Chondrocyte (in vitro differentiated cells): ENCODE results near the gene MISP. TPM values are rescaled to one million over a fixed set of nuclear protein-coding genes. Genes with fewer than 3 reads are reported as not detected.

Experiments used
- DNase-seq: peaks from one replicate; pipeline ENCODE4 v3.0.0; 2021; ENCODE audit warnings: mixed read lengths, low spot score
- H3K27ac Mint-ChIP-seq: one replicate; pipeline ENCODE4 v1.8.0; 2021; ENCODE audit warnings: mild to moderate bottlenecking, moderate library complexity, mixed read lengths; ENCODE audit not compliant: unreplicated experiment
- H3K27me3 Mint-ChIP-seq: 2 replicates; pipeline ENCODE4 v1.8.0; 2021; ENCODE audit warnings: low read depth, mixed read lengths
- H3K36me3 Mint-ChIP-seq: 2 replicates; pipeline ENCODE4 v1.8.0; 2021; ENCODE audit warnings: low read depth, mixed read lengths
- H3K4me1 Mint-ChIP-seq: 2 replicates; pipeline ENCODE4 v1.8.0; 2021; ENCODE audit warnings: low read depth, mild to moderate bottlenecking, mixed read lengths
- H3K4me3 Mint-ChIP-seq: one replicate; pipeline ENCODE4 v1.8.0; 2021; ENCODE audit warnings: mild to moderate bottlenecking, moderate library complexity, mixed read lengths; ENCODE audit not compliant: unreplicated experiment
- H3K9me3 Mint-ChIP-seq: 2 replicates; pipeline ENCODE4 v1.8.0; 2021; ENCODE audit warnings: low read depth, mixed read lengths
- total RNA-seq: library from RNA; stranded (reverse); gene quantifications from 3 replicates; pipeline ENCODE4 v1.2.1, GENCODE V29; 2021
- TF ChIP-seq, protein P1 (sequence below): fragments of 200-600 bp; sonication (generic); IDR thresholded peaks from 2 replicates; pipeline ENCODE4 v1.5.0; 2021; ENCODE audit warnings: antibody characterized with exemption, mild to moderate bottlenecking, moderate library complexity

MISP gene
- total RNA-seq, 1 donor from 2014 or later = 1.5 TPM

DNA sequence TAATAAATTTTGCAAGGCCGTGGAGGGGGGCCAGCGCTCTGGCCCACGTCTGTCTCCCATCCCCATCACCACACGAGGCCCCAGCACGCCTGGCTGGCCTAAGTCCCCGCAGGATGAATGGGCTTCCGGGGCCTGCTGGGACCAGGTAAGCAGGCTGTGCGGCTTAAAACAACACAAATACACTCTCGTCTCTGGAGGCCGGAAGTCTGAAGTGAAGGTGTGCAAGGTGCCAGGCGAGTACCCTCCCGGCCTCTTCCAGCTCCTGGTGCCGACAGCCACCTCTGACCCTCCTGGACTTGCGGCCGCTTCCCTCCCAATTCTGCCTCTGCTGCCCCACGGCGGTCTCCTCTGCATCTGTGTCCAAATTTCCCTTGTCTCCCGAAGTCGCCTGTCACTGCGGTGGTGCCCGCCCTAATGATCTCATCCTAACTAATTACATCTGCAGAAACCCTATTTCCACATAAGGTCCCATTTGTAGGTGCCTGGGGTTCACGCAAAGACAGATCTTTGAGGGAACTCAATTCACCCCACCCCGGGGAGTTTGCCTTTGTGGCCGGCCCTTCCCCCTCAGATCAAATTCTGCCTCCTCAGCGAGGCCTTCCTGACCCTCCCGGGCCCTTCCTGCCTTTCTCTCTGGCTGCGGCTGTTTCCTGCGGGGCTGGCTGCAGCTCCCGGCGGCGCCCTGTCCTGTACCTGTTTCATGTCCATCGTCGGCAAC, 38.2 kb downstream of the MISP start:
- peak overlapping the region; percentile 78 for H3K27ac Mint-ChIP-seq
- H3K36me3 Mint-ChIP-seq = no peaks in the 10 kb centered on the region
- H3K27me3 Mint-ChIP-seq = no peaks in the 10 kb centered on the region
- H3K9me3 Mint-ChIP-seq = no peaks in the 10 kb centered on the region
- TF ChIP-seq, protein P1, sequence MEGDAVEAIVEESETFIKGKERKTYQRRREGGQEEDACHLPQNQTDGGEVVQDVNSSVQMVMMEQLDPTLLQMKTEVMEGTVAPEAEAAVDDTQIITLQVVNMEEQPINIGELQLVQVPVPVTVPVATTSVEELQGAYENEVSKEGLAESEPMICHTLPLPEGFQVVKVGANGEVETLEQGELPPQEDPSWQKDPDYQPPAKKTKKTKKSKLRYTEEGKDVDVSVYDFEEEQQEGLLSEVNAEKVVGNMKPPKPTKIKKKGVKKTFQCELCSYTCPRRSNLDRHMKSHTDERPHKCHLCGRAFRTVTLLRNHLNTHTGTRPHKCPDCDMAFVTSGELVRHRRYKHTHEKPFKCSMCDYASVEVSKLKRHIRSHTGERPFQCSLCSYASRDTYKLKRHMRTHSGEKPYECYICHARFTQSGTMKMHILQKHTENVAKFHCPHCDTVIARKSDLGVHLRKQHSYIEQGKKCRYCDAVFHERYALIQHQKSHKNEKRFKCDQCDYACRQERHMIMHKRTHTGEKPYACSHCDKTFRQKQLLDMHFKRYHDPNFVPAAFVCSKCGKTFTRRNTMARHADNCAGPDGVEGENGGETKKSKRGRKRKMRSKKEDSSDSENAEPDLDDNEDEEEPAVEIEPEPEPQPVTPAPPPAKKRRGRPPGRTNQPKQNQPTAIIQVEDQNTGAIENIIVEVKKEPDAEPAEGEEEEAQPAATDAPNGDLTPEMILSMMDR = peak; percentile 41
- peak overlapping the region; percentile 41 for H3K4me3 Mint-ChIP-seq
- no peak for DNase-seq
- H3K4me1 Mint-ChIP-seq = peaks cover 28% of the 10 kb centered on the region

DNA sequence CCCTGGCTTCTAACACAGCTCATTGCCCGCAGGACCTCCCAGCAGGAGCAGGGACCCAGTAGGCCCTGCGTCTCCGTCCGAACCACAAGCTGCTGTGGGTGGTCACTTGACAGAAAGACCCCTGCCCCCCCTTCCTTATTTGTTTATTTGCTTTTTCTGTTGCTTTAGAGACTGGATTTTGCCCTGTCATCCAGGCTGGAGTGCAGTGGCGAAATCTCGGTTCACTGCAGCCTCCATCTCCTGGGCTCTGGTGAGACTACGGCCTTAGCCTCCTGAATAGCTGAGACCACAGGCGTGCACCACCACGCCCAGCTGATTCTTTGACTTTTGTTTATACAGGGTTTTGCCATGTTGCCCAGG, 38.8 kb downstream of the MISP start:
- Mint-ChIP-seq H3K27me3 (no peaks in the 10 kb centered on the region), H3K27ac (peak overlapping the region; percentile 78), H3K36me3 (no peaks in the 10 kb centered on the region), H3K4me3 (no peak overlapping the region), H3K4me1 (peaks cover 24% of the 10 kb centered on the region), H3K9me3 (no peaks in the 10 kb centered on the region)
- TF ChIP-seq, protein P1 = no peak
- no peak for DNase-seq

DNA sequence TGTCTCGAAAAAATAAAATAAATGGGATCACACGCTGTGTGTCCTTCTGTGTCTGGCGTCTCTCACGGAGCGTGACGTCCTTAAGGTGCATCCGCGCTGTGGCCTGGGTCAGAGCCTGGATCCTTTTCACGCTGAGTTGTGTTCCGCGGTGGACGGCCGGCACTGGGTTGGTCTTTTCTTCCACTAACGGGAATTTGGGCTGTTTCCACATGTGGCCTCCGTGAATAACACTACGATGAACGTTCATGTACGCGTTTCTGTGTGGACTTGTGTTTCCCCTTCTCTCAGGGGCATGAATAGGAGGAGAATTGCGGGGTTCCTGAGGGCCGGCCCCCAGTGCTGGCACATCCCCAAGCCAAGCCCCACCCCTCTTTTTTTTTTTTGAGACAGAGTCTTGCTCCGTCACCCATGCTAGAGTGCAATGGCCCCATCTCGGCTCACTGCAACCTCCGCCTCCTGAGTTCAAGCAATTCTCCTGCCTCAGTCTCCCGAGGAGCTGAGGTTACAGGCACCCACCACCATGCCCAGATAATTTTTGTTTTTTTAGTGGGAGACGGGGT, 40.2 kb downstream of the MISP start:
- no peak for DNase-seq
- Mint-ChIP-seq H3K36me3 (no peaks in the 10 kb centered on the region), H3K27me3 (no peaks in the 10 kb centered on the region), H3K27ac (peak overlapping the region; percentile 27), H3K4me3 (no peak overlapping the region), H3K4me1 (peaks cover 22% of the 10 kb centered on the region), H3K9me3 (no peaks in the 10 kb centered on the region)
- TF ChIP-seq, protein P1 = no peak

DNA sequence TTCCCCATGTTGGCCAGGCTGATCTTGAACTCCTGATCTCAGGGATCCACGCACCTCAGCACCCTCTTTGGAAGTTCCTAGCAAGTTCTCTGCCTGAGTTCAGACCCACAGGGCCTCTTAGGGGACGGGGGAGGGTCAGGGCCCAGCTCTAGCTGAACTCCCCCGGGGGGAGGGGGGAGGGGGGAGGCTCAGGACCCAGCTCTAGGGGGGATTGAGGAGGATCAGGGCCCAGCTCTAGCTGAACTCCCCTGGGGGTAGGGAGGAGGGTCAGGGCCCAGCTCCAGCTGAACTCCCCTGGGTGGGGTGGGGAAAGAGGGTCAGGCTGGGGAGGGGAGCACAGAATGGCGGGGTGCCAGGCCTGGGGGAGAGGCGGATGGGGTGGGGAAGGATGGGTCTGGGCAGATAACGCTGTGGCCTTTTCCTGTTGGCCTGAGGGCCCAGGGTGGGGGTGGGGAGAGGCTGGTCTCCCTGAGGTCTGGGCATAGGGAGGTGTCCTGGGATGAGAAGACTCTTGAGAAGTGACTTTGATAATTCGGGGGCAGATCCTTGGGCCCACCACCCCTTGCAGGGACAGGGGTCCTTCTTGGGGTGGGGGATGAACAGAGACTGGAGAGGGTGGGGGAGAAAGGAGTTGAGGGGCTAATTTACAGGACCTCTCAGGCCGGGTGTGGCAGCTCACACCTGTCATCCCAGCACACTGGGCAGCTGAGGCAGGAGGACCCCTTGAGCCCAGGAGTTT, 40.8 kb downstream of the MISP start:
- Mint-ChIP-seq H3K27ac (no peak overlapping the region), H3K9me3 (no peaks in the 10 kb centered on the region), H3K4me3 (no peak overlapping the region), H3K4me1 (peaks cover 25% of the 10 kb centered on the region), H3K27me3 (no peaks in the 10 kb centered on the region), H3K36me3 (no peaks in the 10 kb centered on the region)
- DNase-seq = peak; percentile 59
- TF ChIP-seq, protein P1 = no peak

DNA sequence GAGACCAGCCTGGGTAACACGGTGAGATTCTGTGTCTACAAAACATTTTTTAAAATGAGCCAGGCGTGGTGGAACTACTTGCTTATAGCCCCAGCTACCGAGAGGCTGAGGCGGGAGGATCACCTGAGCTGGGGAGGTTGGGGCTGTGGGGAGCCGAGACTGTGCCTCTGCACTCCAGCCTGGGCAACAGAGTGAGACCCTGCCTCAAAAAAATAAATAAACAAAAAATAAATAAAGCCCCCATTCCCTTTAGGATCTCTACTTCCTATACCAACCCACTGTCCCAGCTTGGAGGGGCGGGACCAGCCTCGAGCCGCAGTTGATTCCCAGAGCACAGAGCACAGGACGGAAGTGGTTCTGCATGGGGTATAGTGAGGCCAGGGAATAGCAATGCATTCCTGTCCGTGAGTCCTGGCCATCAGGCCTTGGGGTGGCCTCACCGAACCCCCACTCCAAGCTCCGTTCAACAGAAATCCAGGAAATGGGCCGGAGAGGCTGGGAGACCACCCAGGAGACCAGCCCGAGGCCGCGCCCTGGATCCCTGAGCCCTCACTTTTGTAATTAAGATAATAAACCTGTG, 41.5 kb downstream of the MISP start:
- Mint-ChIP-seq H3K27me3 (no peaks in the 10 kb centered on the region), H3K4me3 (no peak overlapping the region), H3K9me3 (no peaks in the 10 kb centered on the region), H3K36me3 (no peaks in the 10 kb centered on the region), H3K27ac (no peak overlapping the region), H3K4me1 (peaks cover 26% of the 10 kb centered on the region)
- DNase-seq = no peak
- TF ChIP-seq, protein P1 = no peak
